ENCODE data around the gene GLRA2.

The GLRA2 gene

GRCh38 chrX:14729058-14729457 is 199.7 kb downstream of the GLRA2 start:
- Histone ChIP-seq H4K20me1 (ENCODE audit: low read depth, low read length) (no peaks in the 10 kb centered on the region), H3K4me2 (ENCODE audit: low read depth, low read length, poor library complexity, severe bottlenecking) (no peak overlapping the region), H3K9me3 (ENCODE audit: insufficient read depth, low read length) (no peaks in the 10 kb centered on the region), H3K4me3 (ENCODE audit: insufficient read depth, low read length, poor library complexity, severe bottlenecking) (no peak overlapping the region), H3K79me2 (ENCODE audit: insufficient read depth, low read length) (no peaks in the 10 kb centered on the region), H3K27ac (ENCODE audit: low read depth, low read length) (no peak overlapping the region), H3K27me3 (ENCODE audit: low read length) (no peaks in the 10 kb centered on the region), H3K9ac (ENCODE audit: low read length) (no peak overlapping the region), H3K9me2 (replicated peaks; ENCODE audit: insufficient read depth, low read length) (no peaks in the 10 kb centered on the region), H3F3A (ENCODE audit: insufficient read depth) (no peaks in the 10 kb centered on the region), H2AFZ (ENCODE audit: low read depth, low read length, severe bottlenecking) (no peak overlapping the region), H3K36me3 (ENCODE audit: low read length) (no peaks in the 10 kb centered on the region)
- no peak for TF ChIP-seq CTCF (IDR thresholded peaks at IDR 0.05; ENCODE audit: insufficient read depth, low read length, poor library complexity, severe bottlenecking)
- TF ChIP-seq EZH2phosphoT487 (conservative IDR thresholded peaks at IDR 0.05; ENCODE audit: low read length), result no peak

- H3K27me3 ChIP-seq (ENCODE audit: low read length), result no peaks in the 10 kb centered on the region
- H3K9ac ChIP-seq (ENCODE audit: low read length), result no peak overlapping the region
- H3K79me2 ChIP-seq (ENCODE audit: insufficient read depth, low read length), result no peaks in the 10 kb centered on the region
- no peak overlapping the region for H2AFZ ChIP-seq (ENCODE audit: low read depth, low read length, severe bottlenecking)
- no peak for TF ChIP-seq EZH2phosphoT487 (conservative IDR thresholded peaks at IDR 0.05; ENCODE audit: low read length)
- TF ChIP-seq CTCF (IDR thresholded peaks at IDR 0.05; ENCODE audit: insufficient read depth, low read length, poor library complexity, severe bottlenecking), result no peak
- no peaks in the 10 kb centered on the region for H4K20me1 ChIP-seq (ENCODE audit: low read depth, low read length)
- no peak overlapping the region for H3K27ac ChIP-seq (ENCODE audit: low read depth, low read length)
- no peak overlapping the region for H3K4me2 ChIP-seq (ENCODE audit: low read depth, low read length, poor library complexity, severe bottlenecking)
- no peaks in the 10 kb centered on the region for H3K36me3 ChIP-seq (ENCODE audit: low read length)
- H3K9me2 ChIP-seq (replicated peaks; ENCODE audit: insufficient read depth, low read length), result no peaks in the 10 kb centered on the region
- no peaks in the 10 kb centered on the region for H3K9me3 ChIP-seq (ENCODE audit: insufficient read depth, low read length)
- H3K4me3 ChIP-seq (ENCODE audit: insufficient read depth, low read length, poor library complexity, severe bottlenecking), result no peak overlapping the region
- H3F3A ChIP-seq (ENCODE audit: insufficient read depth), result no peaks in the 10 kb centered on the region
Observed at GRCh38 chrX:14738643-14739042, 209.3 kb downstream of the GLRA2 start.

- H3F3A ChIP-seq (ENCODE audit: insufficient read depth), result no peaks in the 10 kb centered on the region
- no peak overlapping the region for H3K4me2 ChIP-seq (ENCODE audit: low read depth, low read length, poor library complexity, severe bottlenecking)
- TF ChIP-seq EZH2phosphoT487 (conservative IDR thresholded peaks at IDR 0.05; ENCODE audit: low read length) (no peak), CTCF (IDR thresholded peaks at IDR 0.05; ENCODE audit: insufficient read depth, low read length, poor library complexity, severe bottlenecking) (no peak)
- H3K79me2 ChIP-seq (ENCODE audit: insufficient read depth, low read length), result no peaks in the 10 kb centered on the region
- H3K9me3 ChIP-seq (ENCODE audit: insufficient read depth, low read length), result no peaks in the 10 kb centered on the region
- no peak overlapping the region for H3K4me3 ChIP-seq (ENCODE audit: insufficient read depth, low read length, poor library complexity, severe bottlenecking)
- no peak overlapping the region for H3K27ac ChIP-seq (ENCODE audit: low read depth, low read length)
- no peak overlapping the region for H2AFZ ChIP-seq (ENCODE audit: low read depth, low read length, severe bottlenecking)
- no peaks in the 10 kb centered on the region for H4K20me1 ChIP-seq (ENCODE audit: low read depth, low read length)
- no peaks in the 10 kb centered on the region for H3K36me3 ChIP-seq (ENCODE audit: low read length)
- no peaks in the 10 kb centered on the region for H3K27me3 ChIP-seq (ENCODE audit: low read length)
- H3K9ac ChIP-seq (ENCODE audit: low read length), result no peak overlapping the region
- H3K9me2 ChIP-seq (replicated peaks; ENCODE audit: insufficient read depth, low read length), result no peaks in the 10 kb centered on the region
Observed at GRCh38 chrX:14753441-14753840, 224.1 kb downstream of the GLRA2 start.
